Endothelial cell of umbilical vein (primary cell): ENCODE data around the gene CLASRP. TPM values are rescaled to one million over a fixed set of nuclear protein-coding genes. Genes with fewer than 3 reads are reported as not detected.

Experiments used
- BruUV-seq: library from RNA; stranded (reverse); fragments of 400-500 nt; replicated peaks from 2 replicates; lab custom pipeline; 2021; lab: Mats Ljungman, UMichigan
- CTCF ChIA-PET: fragments of 300-600, 350-600 bp; sonication (Branson Sonifier 250); formaldehyde crosslinking; loops from one replicate; lab custom pipeline; 2021; ENCODE audit warnings: antibody characterized with exemption, inconsistent platforms; lab: Charles Lee
- POLR2A ChIA-PET: fragments of 300-600, 350-600 bp; sonication (Branson Sonifier 250); formaldehyde crosslinking; loops from one replicate; lab custom pipeline; 2021; ENCODE audit warnings: antibody characterized with exemption, inconsistent platforms; lab: Charles Lee
- DNase-seq: peaks from one replicate; pipeline ENCODE4 v3.0.0-alpha.2; 2011; ENCODE audit warnings: low read depth, low spot score
- FAIRE-seq: peaks from 2 replicates; lab custom pipeline; 2011; peaks lifted over from hg19 to GRCh38; lab: Jason Lieb, UNC
- H2AFZ ChIP-seq: 2 replicates; pipeline ENCODE4 v1.6.0; 2012; ENCODE audit warnings: low read depth, low read length, control low read depth, inconsistent platforms
- H3K27ac ChIP-seq: 2 replicates; pipeline ENCODE4 v1.5.1; 2011; ENCODE audit warnings: low read depth, mild to moderate bottlenecking, control low read depth, low read length, moderate library complexity; ENCODE audit not compliant: insufficient read depth
- H3K27me3 ChIP-seq, 2 experiments: 2 replicates each; pipeline versions ENCODE4 v1.6.0 to v1.6.1; 2011; ENCODE audit warnings: low read length in 2 of 2, mixed read lengths in 1 of 2; ENCODE audit not compliant: control insufficient read depth in 2 of 2, insufficient read depth in 2 of 2
- H3K36me3 ChIP-seq, 2 experiments: 2 replicates in 1 of 2; 3 replicates in 1 of 2; pipeline ENCODE4 v1.5.1; 2011; ENCODE audit warnings: low read length in 2 of 2, mild to moderate bottlenecking in 1 of 2, moderate library complexity in 1 of 2; ENCODE audit not compliant: control insufficient read depth in 2 of 2, insufficient read depth in 2 of 2; ENCODE audit errors: extremely low read depth in 1 of 2
- H3K4me1 ChIP-seq: 3 replicates; pipeline ENCODE4 v1.5.1; 2011; ENCODE audit warnings: mild to moderate bottlenecking, low read length; ENCODE audit not compliant: control insufficient read depth, insufficient read depth; ENCODE audit errors: extremely low read depth
- H3K4me2 ChIP-seq: 2 replicates; pipeline ENCODE4 v1.6.1; 2011; ENCODE audit warnings: low read length, control low read depth, mixed read lengths; ENCODE audit not compliant: insufficient read depth
- H3K4me3 ChIP-seq, 3 experiments: fragments of 200-600 bp in 1 of 3; sonication (generic), shearing (Covaris generic) in 1 of 3; replicated peaks in 1 of 3; 2 replicates each; pipeline ENCODE4 v1.5.1; 2011 to 2016; ENCODE audit warnings: control low read depth in 3 of 3, low read length in 3 of 3, mild to moderate bottlenecking in 2 of 3, inconsistent platforms in 1 of 3, low read depth in 1 of 3, moderate library complexity in 1 of 3; ENCODE audit not compliant: insufficient read depth in 1 of 3
- H3K79me2 ChIP-seq: 2 replicates; pipeline ENCODE4 v1.6.0; 2012; ENCODE audit warnings: low read length, inconsistent platforms; ENCODE audit not compliant: control insufficient read depth, insufficient read depth
- H3K9ac ChIP-seq: replicated peaks from 2 replicates; pipeline ENCODE3; 2011; ENCODE audit warnings: low read length, control low read depth; ENCODE audit not compliant: insufficient read depth; ENCODE audit errors: extremely low read depth
- H3K9me1 ChIP-seq: replicated peaks from 3 replicates; pipeline ENCODE4 v1.6.0; 2011; ENCODE audit warnings: mild to moderate bottlenecking, low read length; ENCODE audit not compliant: control insufficient read depth, insufficient read depth; ENCODE audit errors: extremely low read depth
- H3K9me3 ChIP-seq: replicated peaks from 2 replicates; pipeline ENCODE4 v1.5.1; 2012; ENCODE audit warnings: low read length, inconsistent platforms; ENCODE audit not compliant: control insufficient read depth, insufficient read depth
- H4K20me1 ChIP-seq: replicated peaks from 2 replicates; pipeline ENCODE3; 2011; ENCODE audit warnings: mild to moderate bottlenecking, low read length; ENCODE audit not compliant: control insufficient read depth, insufficient read depth; ENCODE audit errors: extremely low read depth
- CTCF ChIP-seq, 2 donors: IDR thresholded peaks; 1 replicate in 1 of 2; 2 replicates in 1 of 2; pipeline ENCODE4 v1.5.1; 2011; ENCODE audit warnings: low read length in 2 of 2, mild to moderate bottlenecking in 2 of 2, moderate library complexity in 2 of 2, control low read depth in 1 of 2, inconsistent platforms in 1 of 2, low read depth in 1 of 2; ENCODE audit not compliant: insufficient read depth in 1 of 2; ENCODE audit errors: extremely low read depth in 1 of 2
- EZH2 ChIP-seq: IDR thresholded peaks from 2 replicates; pipeline ENCODE4 v1.6.1; 2012; ENCODE audit warnings: borderline replicate concordance, low read depth, mild to moderate bottlenecking, moderate library complexity, low read length, inconsistent platforms; ENCODE audit not compliant: severe bottlenecking
- FOS ChIP-seq: IDR thresholded peaks from 2 replicates; pipeline ENCODE4 v1.6.1; 2011; ENCODE audit warnings: mild to moderate bottlenecking, low read length, moderate library complexity, borderline replicate concordance; ENCODE audit not compliant: insufficient read depth
- GATA2 ChIP-seq: IDR thresholded peaks from 2 replicates; pipeline ENCODE4 v1.7.0; 2011; ENCODE audit warnings: low read depth, mild to moderate bottlenecking, moderate library complexity, mixed read lengths, low read length; ENCODE audit not compliant: insufficient read length, insufficient read depth
- JUN ChIP-seq: IDR thresholded peaks from 2 replicates; pipeline ENCODE4 v1.6.1; 2011; ENCODE audit warnings: borderline replicate concordance, low read depth; ENCODE audit not compliant: insufficient read length, insufficient read depth
- MAX ChIP-seq: IDR thresholded peaks from 2 replicates; pipeline ENCODE4 v1.6.1; 2011; ENCODE audit not compliant: insufficient read depth, insufficient read length
- MYC ChIP-seq: IDR thresholded peaks from one replicate; pipeline ENCODE4 v1.6.1; 2011; ENCODE audit warnings: mild to moderate bottlenecking, low read depth, low read length
- POLR2A ChIP-seq: IDR thresholded peaks from 2 replicates; pipeline ENCODE4 v1.6.1; 2012; ENCODE audit warnings: low read depth, mild to moderate bottlenecking, control low read depth, low read length
- POLR2AphosphoS5 ChIP-seq: IDR thresholded peaks from 2 replicates; pipeline ENCODE4 v1.6.1; 2012; ENCODE audit warnings: low read depth, mild to moderate bottlenecking, control low read depth, low read length, moderate library complexity; ENCODE audit not compliant: insufficient read depth
- dilution Hi-C: fragments of 300-500 bp; cut with MboI; formaldehyde crosslinking; loops from one replicate; pipeline ENCODE4 v1.15.0; 2019; ENCODE audit warnings: low sequenced_read_pairs; ENCODE audit not compliant: extremely low pct_ligation_motif_present
- intact Hi-C: fragments of 100-400 bp; cut with micrococcal nuclease; formaldehyde crosslinking; loops from one replicate; pipeline ENCODE4 v1.10.0; 2022
- polyA plus RNA-seq, 4 experiments: library from polyadenylated mRNA; depleted of rRNA in 3 of 4; stranded (reverse) in 3 of 4; unstranded in 1 of 4; fragments of >200 nt; gene quantifications; 2 replicates each; pipeline versions ENCODE4 v1.2.1 to v1.2.3, GENCODE V29; 2011 to 2012; ENCODE audit warnings: missing spikeins in 1 of 4
- total RNA-seq: library from RNA; stranded (reverse); gene quantifications from 2 replicates; pipeline ENCODE4 v1.2.3, GENCODE V29; 2021

Gene CLASRP
- total and polyA plus RNA-seq, 2 donors (not counting 3 experiments of a cell fraction or from before 2014, with no cell fraction given), result 40.7 to 70.7 TPM

GRCh38 chr19:45103156-45103507 lies 64.3 kb downstream of the CLASRP start:
- H3K4me3 ChIP-seq, result no peak overlapping the region
- intact Hi-C loops, result no loop called here
- no peaks in the 10 kb centered on the region for H3K9me1 ChIP-seq
- H3K9me3 ChIP-seq, result no peaks in the 10 kb centered on the region
- BruUV-seq, result no TSS peak
- dilution Hi-C loops, result no loop called here
- POLR2A ChIA-PET, result no interaction called here
- no peak overlapping the region for H3K4me2 ChIP-seq
- no peak for TF ChIP-seq EZH2
- no peak overlapping the region for H2AFZ ChIP-seq
- peaks cover 82% of the 10 kb centered on the region for H3K79me2 ChIP-seq
- H3K27ac ChIP-seq, result no peak overlapping the region
- H3K27me3 ChIP-seq, result no peaks in the 10 kb centered on the region
- DNase-seq (no peak), FAIRE-seq (no peak)
- no peak overlapping the region for H3K9ac ChIP-seq
- H4K20me1 ChIP-seq, result no peaks in the 10 kb centered on the region
- CTCF ChIA-PET, result interaction anchor here (0.7 to 3.6 kb wide), 4 partner anchors 10 to 22 kb away, joined by 3 to 14 read pairs (median 4); partner anchors contain the start of gene PPP1R37
- H3K4me1 ChIP-seq, result peaks cover 14% of the 10 kb centered on the region
- no peaks in the 10 kb centered on the region for H3K36me3 ChIP-seq

GRCh38 chr19:45103508-45104319 lies 64.9 kb downstream of the CLASRP start:
- no peaks in the 10 kb centered on the region for H3K36me3 ChIP-seq
- no TSS peak for BruUV-seq
- no peak overlapping the region for H3K27ac ChIP-seq
- TF ChIP-seq POLR2A (no peak), POLR2AphosphoS5 (no peak), FOS (no peak), GATA2 (no peak), EZH2 (no peak), MAX (no peak), MYC (no peak), JUN (no peak), CTCF (IDR thresholded peaks at IDR 0.05; ENCODE audit: extremely low read depth in 1 of 2, insufficient read depth in 1 of 2, low read depth in 1 of 2, low read length in 2 of 2) (no peak)
- no peaks in the 10 kb centered on the region for H3K9me1 ChIP-seq
- H3K4me1 ChIP-seq, result peaks cover 9% of the 10 kb centered on the region
- ChIA-PET CTCF (interaction anchor here (0.6 to 3.6 kb wide), 6 partner anchors 9 to 21 kb away, joined by 3 to 14 read pairs (median 3); partner anchors contain the start of gene PPP1R37), POLR2A (interaction anchor here (0.6 kb wide), 1 partner anchor 11 kb away, joined by 3 read pairs; the partner anchor contains the start of gene PPP1R37)
- DNase-seq, result no peak
- dilution Hi-C loops (no loop called here), intact Hi-C loops (no loop called here)
- no peak overlapping the region for H3K4me2 ChIP-seq
- H3K79me2 ChIP-seq, result peaks cover 79% of the 10 kb centered on the region
- FAIRE-seq, result no peak
- no peak overlapping the region for H2AFZ ChIP-seq
- H4K20me1 ChIP-seq, result no peaks in the 10 kb centered on the region
- H3K4me3 ChIP-seq, result no peak overlapping the region
- H3K9me3 ChIP-seq, result no peaks in the 10 kb centered on the region
- no peaks in the 10 kb centered on the region for H3K27me3 ChIP-seq
- H3K9ac ChIP-seq, result no peak overlapping the region
